KBM-7 (cell line): Measurements from ENCODE around the gene NINJ2.
"Not testable (repeated sequence)": the region's sequence is repeated elsewhere in the genome, so short reads cannot be mapped to it uniquely, and the experiment has no call there.

Source experiments
- DNase-seq: peaks from one replicate; pipeline ENCODE4 v3.0.0-alpha.2; 2015
- in situ Hi-C: fragments of 300-500 bp; cut with MboI; formaldehyde crosslinking; loops from 2 replicates; pipeline ENCODE4 v1.14.3; 2020; ENCODE audit warnings: low sequenced_read_pairs, low pct_unique_long_range_greater_than_20kb, mixed read lengths

NINJ2 gene

GRCh38 chr12:577994-578747, 85.1 kb downstream of the NINJ2 start:
- in situ Hi-C loops, DNase-seq: not testable (repeated sequence)

GRCh38 chr12:576615-577110, 86.6 kb downstream of the NINJ2 start:
- in situ Hi-C loops: no loop called here
- no peak for DNase-seq

- in situ Hi-C loops: no loop called here
- peak; percentile 93 for DNase-seq
These were observed 87.2 kb downstream of the NINJ2 start for GRCh38 chr12:575948-576614.

- in situ Hi-C loops: no loop called here
- DNase-seq: no peak
These were observed 88.1 kb downstream of the NINJ2 start for GRCh38 chr12:575129-575502.

- in situ Hi-C loops: loop anchor here (25.0 kb wide), 1 partner anchor 1013 kb away; the partner anchor contains the start of gene FBXL14
- DNase-seq: no peak
These were observed 88.6 kb downstream of the NINJ2 start for GRCh38 chr12:574475-575128.

GRCh38 chr12:573232-573631, 90.0 kb downstream of the NINJ2 start:
- in situ Hi-C loops: loop anchor here (25.0 kb wide), 1 partner anchor 1014 kb away; the partner anchor contains the start of gene FBXL14
- no peak for DNase-seq

GRCh38 chr12:572532-572899, 90.7 kb downstream of the NINJ2 start:
- in situ Hi-C loops: loop anchor here (25.0 kb wide), 1 partner anchor 1015 kb away; the partner anchor contains the start of gene FBXL14
- DNase-seq: no peak

- DNase-seq: no peak
- in situ Hi-C loops: loop anchor here (25.0 kb wide), 1 partner anchor 1015 kb away; the partner anchor contains the start of gene FBXL14
These were observed 91.3 kb downstream of the NINJ2 start for GRCh38 chr12:571795-572531.

GRCh38 chr12:570921-571794, 92.1 kb downstream of the NINJ2 start:
- no peak for DNase-seq
- in situ Hi-C loops: loop anchor here (25.0 kb wide), 1 partner anchor 1016 kb away; the partner anchor contains the start of gene FBXL14

- no peak for DNase-seq
- in situ Hi-C loops: loop anchor here (25.0 kb wide), 1 partner anchor 1017 kb away; the partner anchor contains the start of gene FBXL14
These were observed 92.8 kb downstream of the NINJ2 start for GRCh38 chr12:570435-570920.

- peak; percentile 79 for DNase-seq
- in situ Hi-C loops: loop anchor here (25.0 kb wide), 1 partner anchor 1017 kb away; the partner anchor contains the start of gene FBXL14
These were observed 93.3 kb downstream of the NINJ2 start for GRCh38 chr12:569803-570434.

- no peak for DNase-seq
- in situ Hi-C loops: loop anchor here (25.0 kb wide), 1 partner anchor 1018 kb away; the partner anchor contains the start of gene FBXL14
These were observed 94.1 kb downstream of the NINJ2 start for GRCh38 chr12:569091-569676.

GRCh38 chr12:568486-568885, 94.8 kb downstream of the NINJ2 start:
- no peak for DNase-seq
- in situ Hi-C loops: loop anchor here (25.0 kb wide), 1 partner anchor 1019 kb away; the partner anchor contains the start of gene FBXL14

GRCh38 chr12:565589-566105, 97.6 kb downstream of the NINJ2 start:
- DNase-seq: no peak
- in situ Hi-C loops: loop anchor here (25.0 kb wide), 1 partner anchor 1022 kb away; the partner anchor contains the start of gene FBXL14

GRCh38 chr12:565161-565560, 98.1 kb downstream of the NINJ2 start:
- in situ Hi-C loops: loop anchor here (25.0 kb wide), 1 partner anchor 1022 kb away; the partner anchor contains the start of gene FBXL14
- no peak for DNase-seq

GRCh38 chr12:563787-564298, 99.4 kb downstream of the NINJ2 start:
- peak; percentile 68 for DNase-seq
- in situ Hi-C loops: loop anchor here (25.0 kb wide), 1 partner anchor 1023 kb away; the partner anchor contains the start of gene FBXL14
